GM23338 (cell line): ENCODE measurements around the gene SLC6A18. TPM values are rescaled to one million over a fixed set of nuclear protein-coding genes. Genes with fewer than 3 reads are reported as not detected.

Experiments used
- ATAC-seq: fragments of 200-7000 bp; cut with Tn5 transposase; 3 replicates; pipeline ENCODE4 v1.9.1; 2020
- DNase-seq: peaks from one replicate; pipeline ENCODE4 v3.0.0-alpha.2; 2015; ENCODE audit warnings: low spot score
- H2AFZ ChIP-seq: fragments of 200-600 bp; sonication (generic); 2 replicates; pipeline ENCODE4 v1.8.0; 2016; ENCODE audit warnings: antibody characterized with exemption, mild to moderate bottlenecking, moderate library complexity
- H3F3A ChIP-seq: fragments of 200-600 bp; sonication (generic); replicated peaks from 2 replicates; pipeline ENCODE4 v1.8.0; 2017; ENCODE audit warnings: antibody characterized with exemption, mixed run types, low read depth
- H3K27ac ChIP-seq: fragments of 200-600 bp; sonication (generic); 2 replicates; pipeline ENCODE4 v1.6.1; 2016; ENCODE audit warnings: low read depth
- H3K27me3 ChIP-seq: fragments of 200-600 bp; sonication (generic); 2 replicates; pipeline ENCODE4 v1.8.0; 2016; ENCODE audit warnings: mild to moderate bottlenecking, mixed run types, moderate library complexity; ENCODE audit not compliant: insufficient read depth
- H3K36me3 ChIP-seq: fragments of 200-600 bp; sonication (generic); 2 replicates; pipeline ENCODE4 v1.8.0; 2016; ENCODE audit warnings: mild to moderate bottlenecking; ENCODE audit not compliant: insufficient read depth
- H3K4me1 ChIP-seq: fragments of 200-600 bp; sonication (generic); 2 replicates; pipeline ENCODE4 v1.8.0; 2016; ENCODE audit warnings: mild to moderate bottlenecking, moderate library complexity; ENCODE audit not compliant: insufficient read depth
- H3K4me2 ChIP-seq: fragments of 200-600 bp; sonication (generic); 2 replicates; pipeline ENCODE4 v1.7.1; 2017; ENCODE audit warnings: mixed run types
- H3K4me3 ChIP-seq: fragments of 200-600 bp; sonication (generic); 2 replicates; pipeline ENCODE4 v1.6.1; 2016; ENCODE audit warnings: mixed run types
- H3K79me2 ChIP-seq: fragments of 200-600 bp; sonication (generic); replicated peaks from 2 replicates; pipeline ENCODE4 v1.8.0; 2017; ENCODE audit warnings: mild to moderate bottlenecking; ENCODE audit not compliant: insufficient read depth
- H3K9me2 ChIP-seq: fragments of 200-600 bp; sonication (generic); 2 replicates; pipeline ENCODE4 v1.8.0; 2017; ENCODE audit not compliant: insufficient read depth
- H4K20me1 ChIP-seq: fragments of 200-600 bp; sonication (generic); replicated peaks from 2 replicates; pipeline ENCODE4 v1.8.0; 2017; ENCODE audit warnings: mild to moderate bottlenecking; ENCODE audit not compliant: insufficient read depth
- H3K27ac Mint-ChIP-seq: 2 replicates; pipeline ENCODE4 v1.8.0; 2020; ENCODE audit warnings: inconsistent platforms, mild to moderate bottlenecking, moderate library complexity, mixed read lengths
- H3K27me3 Mint-ChIP-seq: 3 replicates; pipeline ENCODE4 v1.8.0; 2022; ENCODE audit warnings: low read depth, mild to moderate bottlenecking, moderate library complexity, mixed read lengths, inconsistent platforms; ENCODE audit not compliant: insufficient read depth, poor library complexity
- H3K36me3 Mint-ChIP-seq: 3 replicates; pipeline ENCODE4 v1.8.0; 2021; ENCODE audit warnings: low read depth, mild to moderate bottlenecking, inconsistent platforms, moderate library complexity, mixed read lengths
- H3K4me1 Mint-ChIP-seq: 3 replicates; pipeline ENCODE4 v1.8.0; 2020; ENCODE audit warnings: mild to moderate bottlenecking, inconsistent platforms, mixed read lengths
- H3K4me3 Mint-ChIP-seq: 3 replicates; pipeline ENCODE4 v1.8.0; 2021; ENCODE audit warnings: moderate library complexity, mild to moderate bottlenecking, inconsistent platforms, mixed read lengths
- H3K9me3 Mint-ChIP-seq: 3 replicates; pipeline ENCODE4 v1.8.0; 2020; ENCODE audit warnings: moderate library complexity, mild to moderate bottlenecking, inconsistent platforms, mixed read lengths
- CREB1 ChIP-seq: fragments of 250-450 bp; sonication (Bioruptor Pico); IDR thresholded peaks from 2 replicates; pipeline ENCODE4 v1.5.0; 2020; ENCODE audit warnings: low read depth, mild to moderate bottlenecking, moderate library complexity
- CTCF ChIP-seq, 2 experiments: fragments of 200-600 bp in 1 of 2; sonication (generic) in 1 of 2; conservative IDR thresholded peaks; 2 replicates each; pipeline versions ENCODE4 v1.5.1 to v1.6.1; 2016 to 2017; ENCODE audit warnings: antibody characterized with exemption in 2 of 2, low read depth in 2 of 2, mild to moderate bottlenecking in 2 of 2, moderate library complexity in 1 of 2
- ETS1 ChIP-seq: IDR thresholded peaks from 2 replicates; pipeline ENCODE4 v1.6.1; 2016; ENCODE audit warnings: antibody characterized with exemption
- EZH2 ChIP-seq: fragments of 200-600 bp; sonication (generic); IDR thresholded peaks from one replicate; pipeline ENCODE4 v1.8.0; 2017; ENCODE audit warnings: antibody characterized with exemption, mild to moderate bottlenecking, low read depth; ENCODE audit not compliant: unreplicated experiment
- EZH2phosphoT487 ChIP-seq: fragments of 200-600 bp; sonication (generic); IDR thresholded peaks from one replicate; pipeline ENCODE4 v1.8.1; 2018; ENCODE audit warnings: antibody characterized with exemption; ENCODE audit not compliant: unreplicated experiment
- JUNB ChIP-seq: IDR thresholded peaks from one replicate; pipeline ENCODE4 v1.6.1; 2016; ENCODE audit warnings: antibody characterized with exemption; ENCODE audit not compliant: unreplicated experiment
- NANOG ChIP-seq: IDR thresholded peaks from 2 replicates; pipeline ENCODE4 v1.6.1; 2016; ENCODE audit warnings: antibody characterized with exemption, borderline replicate concordance
- POLR2AphosphoS5 ChIP-seq: IDR thresholded peaks from 2 replicates; pipeline ENCODE4 v1.6.1; 2016; ENCODE audit warnings: antibody characterized with exemption, low read depth
- REST ChIP-seq: IDR thresholded peaks from one replicate; pipeline ENCODE4 v1.6.1; 2018; ENCODE audit warnings: antibody characterized with exemption; ENCODE audit not compliant: unreplicated experiment
- STAT1 ChIP-seq: IDR thresholded peaks from one replicate; pipeline ENCODE4 v1.6.1; 2016; ENCODE audit warnings: antibody characterized with exemption; ENCODE audit not compliant: unreplicated experiment
- ZNF114 ChIP-seq: fragments of 250-450 bp; sonication (Bioruptor Pico); IDR thresholded peaks from 2 replicates; pipeline ENCODE4 v1.5.0; 2020; ENCODE audit warnings: mild to moderate bottlenecking, moderate library complexity
- ZNF331 ChIP-seq: fragments of 250-450 bp; sonication (Bioruptor Pico); IDR thresholded peaks from 2 replicates; pipeline ENCODE4 v1.5.0; 2020; ENCODE audit warnings: low read depth, mild to moderate bottlenecking, moderate library complexity
- ZNF462 ChIP-seq: fragments of 250-450 bp; sonication (Bioruptor Pico); IDR thresholded peaks from 2 replicates; pipeline ENCODE4 v1.5.0; 2020; ENCODE audit warnings: mild to moderate bottlenecking, moderate library complexity
- polyA plus RNA-seq: library from polyadenylated mRNA; unstranded; fragments of >200 nt; fragmentation: Nextera tagmentation; extraction: Ambion mirVana; gene quantifications from 2 replicates; pipeline ENCODE4 v1.2.1, GENCODE V29; 2016
- total RNA-seq: library from RNA; depleted of rRNA; stranded (reverse); fragments of >200 nt; shearing (Covaris generic); gene quantifications from 2 replicates; pipeline ENCODE4 v1.2.3, GENCODE V29; 2014

Gene SLC6A18
- total and polyA plus RNA-seq, 2 experiments from 2014 or later: not detected

GRCh38 chr5:1217596-1218206 is 7.5 kb upstream of the SLC6A18 start:
- no peak overlapping the region for H3K4me3 ChIP-seq
- H3K9me2 ChIP-seq: peaks cover 4% of the 10 kb centered on the region; the same call in 1 of the 2 replicates
- Mint-ChIP-seq H3K36me3 (no peaks in the 10 kb centered on the region; the same call in 2 of the 3 replicates), H3K27ac (no peak overlapping the region), H3K9me3 (peaks cover 3% of the 10 kb centered on the region; the same call in 2 of the 3 replicates), H3K27me3 (peaks cover 3% of the 10 kb centered on the region), H3K4me1 (peaks cover under 1% of the 10 kb centered on the region; the same call in 2 of the 3 replicates), H3K4me3 (no peak overlapping the region)
- TF ChIP-seq STAT1 (no peak), NANOG (no peak), ZNF462 (CRISPR knock-in tag) (no peak), EZH2phosphoT487 (no peak), ZNF114 (CRISPR knock-in tag) (no peak), CTCF (conservative IDR thresholded peaks at IDR 0.05; ENCODE audit: low read depth in 2 of 2) (no peak), EZH2 (no peak), JUNB (no peak), CREB1 (CRISPR knock-in tag) (no peak), REST (no peak), ETS1 (no peak), POLR2AphosphoS5 (no peak), ZNF331 (CRISPR knock-in tag) (no peak)
- H3F3A ChIP-seq: peaks cover 10% of the 10 kb centered on the region
- no peaks in the 10 kb centered on the region for H3K27me3 ChIP-seq
- DNase-seq: no peak
- no peak overlapping the region for H3K27ac ChIP-seq
- no peaks in the 10 kb centered on the region for H3K36me3 ChIP-seq
- H3K79me2 ChIP-seq: no peaks in the 10 kb centered on the region
- no peaks in the 10 kb centered on the region for H3K4me1 ChIP-seq
- no peak overlapping the region for H3K4me2 ChIP-seq
- H4K20me1 ChIP-seq: no peaks in the 10 kb centered on the region
- ATAC-seq: peak; percentile 80
- H2AFZ ChIP-seq: no peak overlapping the region
